ENCODE measurements around the gene MB21D2.
"Not testable (repeated sequence)": the region's sequence is repeated elsewhere in the genome, so short reads cannot be mapped to it uniquely, and the experiment has no call there.

MB21D2 gene, protein sequence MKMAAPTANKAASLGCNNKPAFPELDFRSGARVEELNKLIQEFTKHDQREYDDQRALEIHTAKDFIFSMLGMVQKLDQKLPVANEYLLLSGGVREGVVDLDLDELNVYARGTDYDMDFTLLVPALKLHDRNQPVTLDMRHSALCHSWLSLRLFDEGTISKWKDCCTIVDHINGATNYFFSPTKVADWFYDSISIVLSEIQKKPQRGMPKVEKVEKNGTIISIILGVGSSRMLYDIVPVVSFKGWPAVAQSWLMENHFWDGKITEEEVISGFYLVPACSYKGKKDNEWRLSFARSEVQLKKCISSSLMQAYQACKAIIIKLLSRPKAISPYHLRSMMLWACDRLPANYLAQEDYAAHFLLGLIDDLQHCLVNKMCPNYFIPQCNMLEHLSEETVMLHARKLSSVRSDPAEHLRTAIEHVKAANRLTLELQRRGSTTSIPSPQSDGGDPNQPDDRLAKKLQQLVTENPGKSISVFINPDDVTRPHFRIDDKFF

DNA sequence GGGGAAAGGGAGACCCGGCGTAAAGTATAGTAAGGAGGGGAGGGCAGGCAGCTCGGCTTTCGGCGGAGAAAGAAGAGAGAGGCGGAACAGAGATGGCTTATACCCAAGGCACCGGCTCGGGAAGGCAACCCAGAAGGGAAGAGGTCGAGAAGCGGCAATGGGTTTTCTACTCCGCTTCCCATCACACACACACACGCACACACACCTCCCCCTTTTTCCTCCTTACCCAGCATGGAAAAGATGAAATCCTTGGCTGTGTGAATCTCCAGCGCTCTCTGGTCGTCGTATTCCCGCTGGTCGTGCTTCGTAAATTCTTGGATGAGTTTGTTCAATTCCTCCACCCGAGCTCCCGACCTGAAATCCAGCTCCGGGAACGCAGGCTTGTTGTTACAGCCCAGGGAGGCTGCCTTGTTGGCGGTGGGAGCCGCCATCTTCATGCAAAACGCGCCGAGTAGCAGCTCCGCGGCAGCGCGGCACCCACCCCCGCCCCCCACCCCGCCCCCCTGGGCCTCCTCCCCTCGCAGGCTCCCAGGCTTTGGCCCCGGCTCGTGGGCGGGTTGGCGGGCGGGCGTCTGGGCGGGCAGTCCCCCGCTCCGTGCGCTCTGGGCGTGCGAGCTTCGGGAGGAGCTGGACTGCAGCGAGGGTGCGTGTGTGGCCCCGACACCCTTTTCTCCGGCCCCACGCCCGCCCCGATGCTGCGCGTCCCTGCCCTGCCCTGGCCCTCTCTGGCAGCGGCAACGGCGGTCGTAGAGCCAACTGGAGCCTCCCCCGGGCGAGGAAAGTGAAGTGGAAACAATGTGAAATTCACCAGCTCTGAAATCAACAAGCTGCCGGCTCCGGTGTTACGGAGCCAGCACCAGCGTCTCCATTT lies at the start of gene MB21D2:
MB21D2 (minus strand) TSS at position 453 of the 871 bp plus-strand sequence; CDS start at position 437, 16 bp downstream.
- no peak for DNase-seq (ENCODE audit: low read depth)

DNA sequence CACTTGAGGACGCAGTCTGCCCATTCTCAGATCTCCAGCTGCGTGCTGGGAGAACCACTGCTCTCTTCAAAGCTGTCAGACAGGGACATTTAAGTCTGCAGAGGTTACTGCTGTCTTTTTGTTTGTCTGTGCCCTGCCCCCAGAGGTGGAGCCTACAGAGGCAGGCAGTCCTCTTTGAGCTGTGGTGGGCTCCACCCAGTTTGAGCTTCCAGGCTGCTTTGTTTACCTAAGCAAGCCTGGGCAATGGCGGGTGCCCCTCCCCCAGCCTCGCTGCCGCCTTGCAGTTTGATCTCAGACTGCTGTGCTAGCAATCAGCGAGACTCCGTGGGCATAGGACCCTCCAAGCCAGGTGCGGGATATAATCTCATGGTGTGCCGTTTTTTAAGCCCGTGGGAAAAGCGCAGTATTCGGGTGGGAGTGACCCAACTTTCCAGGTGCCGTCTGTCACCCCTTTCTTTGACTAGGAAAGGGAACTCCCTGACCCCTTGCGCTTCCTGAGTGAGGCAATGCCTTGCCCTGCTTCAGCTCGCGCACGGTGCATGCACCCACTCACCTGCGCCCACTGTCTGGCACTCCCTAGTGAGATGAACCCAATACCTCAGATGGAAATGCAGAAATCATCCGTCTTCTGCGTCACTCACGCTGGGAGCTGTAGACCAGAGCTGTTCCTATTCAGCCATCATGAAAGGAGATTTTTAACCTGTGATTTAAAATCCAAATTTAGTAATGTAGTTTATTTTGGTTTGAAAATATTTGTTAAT lies 47.5 kb upstream of the MB21D2 start:
- DNase-seq (ENCODE audit: low read depth), result not testable (repeated sequence)

DNA sequence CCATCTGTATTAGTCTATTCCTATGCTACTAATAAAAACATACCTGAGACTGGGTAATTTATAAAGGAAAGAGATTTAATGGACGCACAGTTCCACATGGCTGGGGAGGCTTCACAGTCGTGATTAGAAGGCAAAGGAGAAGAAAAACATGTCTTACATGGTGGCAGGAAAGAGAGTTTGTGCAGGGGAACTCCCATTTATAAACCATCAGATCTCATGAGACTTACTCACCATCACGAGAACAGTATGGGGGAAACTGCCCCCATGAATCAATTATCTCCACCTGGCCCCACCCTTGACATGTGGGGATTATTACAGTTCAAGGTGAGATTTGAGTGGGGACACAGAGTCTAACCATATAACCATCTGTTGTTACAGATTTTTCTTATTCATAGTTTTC lies 42.1 kb upstream of the MB21D2 start:
- DNase-seq (ENCODE audit: low read depth), result no peak

DNA sequence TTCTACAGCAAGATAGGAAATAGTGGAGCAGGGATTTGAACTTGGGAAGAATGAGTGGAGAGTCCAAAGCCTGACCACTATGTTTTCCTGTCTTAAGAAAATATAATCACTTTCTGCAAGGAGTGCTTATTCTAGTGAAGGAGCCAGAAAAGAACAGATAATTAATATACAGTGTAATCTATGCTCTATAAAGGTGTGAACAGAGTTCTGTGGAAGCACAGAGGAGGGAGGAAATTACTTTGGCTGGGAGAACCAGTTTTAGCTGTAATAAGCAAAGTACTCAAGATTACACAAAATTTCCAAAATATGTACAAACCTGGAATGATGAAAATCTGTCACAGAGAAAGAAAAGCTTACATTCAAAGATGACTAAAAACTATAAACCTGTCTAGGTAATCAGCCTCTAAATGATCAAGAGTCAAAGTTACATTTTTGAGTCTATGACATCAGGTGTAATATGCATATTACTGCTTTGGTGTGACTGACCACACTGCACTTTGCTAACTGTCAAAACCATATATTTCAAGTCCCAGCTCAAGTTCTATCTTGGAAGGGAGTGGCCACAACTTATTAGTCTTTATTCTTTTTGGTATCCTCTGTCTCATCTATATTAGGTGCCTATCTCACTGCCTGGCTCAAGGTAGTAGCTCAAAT lies 40.7 kb upstream of the MB21D2 start:
- DNase-seq (ENCODE audit: low read depth), result no peak

DNA sequence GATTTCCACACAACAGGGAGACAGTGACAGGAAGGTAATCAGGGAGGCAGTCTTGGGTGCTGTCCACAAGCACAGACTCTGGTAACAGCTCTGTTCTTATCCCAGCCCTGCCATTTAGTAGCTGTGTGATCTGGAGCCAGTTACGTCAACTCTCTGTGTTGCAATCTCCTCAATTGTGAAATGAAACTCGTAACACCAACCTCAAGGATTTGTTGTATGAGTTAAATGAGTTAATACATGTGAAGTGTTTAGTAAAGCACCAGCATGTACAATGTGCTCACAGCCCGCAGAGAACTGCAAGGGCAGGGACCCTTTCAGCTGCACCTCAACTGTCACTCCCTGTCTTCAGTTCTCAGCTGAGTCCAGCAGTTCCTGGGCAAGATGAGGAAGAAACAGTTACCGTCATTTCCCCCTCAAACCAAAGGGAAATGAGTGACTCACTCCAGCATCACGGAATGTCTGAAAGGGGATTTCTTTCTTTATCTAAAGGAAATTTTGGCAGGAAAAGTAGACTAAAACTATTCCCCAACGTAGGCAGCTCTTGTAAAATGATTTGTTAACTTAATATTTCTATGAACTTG lies 39.9 kb upstream of the MB21D2 start:
- no peak for DNase-seq (ENCODE audit: low read depth)

DNA sequence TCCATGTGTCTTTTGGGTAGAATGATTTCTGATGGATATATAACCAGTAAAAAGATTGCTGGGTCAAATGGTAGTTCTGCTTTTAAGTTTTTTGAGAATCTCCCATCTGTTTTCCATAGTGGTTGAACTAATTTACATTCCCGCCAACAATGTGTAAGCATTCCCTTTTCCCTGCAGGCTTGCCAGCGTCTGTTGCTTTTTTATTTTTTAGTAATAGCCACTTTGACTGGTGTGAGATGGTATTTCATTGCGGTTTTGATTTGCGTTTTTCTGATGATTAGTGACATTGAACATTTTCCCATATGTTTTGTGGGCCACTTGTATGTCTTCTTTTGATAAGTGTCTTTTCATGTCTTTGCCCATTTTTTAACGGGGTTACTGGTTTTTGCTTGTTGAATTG lies 36.3 kb upstream of the MB21D2 start:
- no peak for DNase-seq (ENCODE audit: low read depth)

DNA sequence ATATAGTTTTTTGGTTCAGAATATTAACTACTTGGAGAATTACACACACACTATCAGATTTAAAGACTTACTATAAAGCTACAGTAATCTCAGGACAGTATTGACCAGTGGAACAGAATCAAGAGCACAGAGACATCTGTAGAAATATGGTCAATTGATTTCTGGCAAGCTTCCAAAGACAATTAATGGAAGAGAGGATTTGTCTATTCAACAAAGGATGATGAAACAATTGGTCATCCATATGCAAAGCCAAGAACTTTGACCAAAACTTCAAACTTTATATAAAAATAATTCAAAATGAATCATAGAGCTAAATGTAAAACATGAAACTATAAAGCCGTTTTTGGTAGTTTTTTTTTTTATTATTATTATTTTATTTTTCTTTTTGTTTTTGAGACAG lies 29.8 kb upstream of the MB21D2 start:
- no peak for DNase-seq (ENCODE audit: low read depth)

DNA sequence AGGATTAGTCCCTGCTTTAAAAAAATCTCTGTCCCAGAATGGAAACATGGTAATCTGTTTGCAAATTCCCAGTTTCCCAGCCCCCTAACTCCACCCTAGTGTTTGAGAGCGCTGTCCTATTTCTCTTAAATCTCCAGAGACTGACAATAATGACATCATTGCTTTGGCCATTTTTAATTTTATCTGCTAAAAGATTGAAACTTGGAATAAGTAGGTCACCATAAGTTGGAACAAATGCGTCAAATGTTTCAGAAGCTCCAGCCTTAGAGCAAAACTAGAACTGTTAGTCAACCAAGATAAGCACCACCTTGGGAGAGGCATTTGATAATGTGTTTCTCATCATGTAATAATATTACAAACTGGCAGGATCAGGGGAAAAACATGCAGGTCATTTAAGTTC lies 25.7 kb upstream of the MB21D2 start:
- DNase-seq (ENCODE audit: low read depth), result no peak

DNA sequence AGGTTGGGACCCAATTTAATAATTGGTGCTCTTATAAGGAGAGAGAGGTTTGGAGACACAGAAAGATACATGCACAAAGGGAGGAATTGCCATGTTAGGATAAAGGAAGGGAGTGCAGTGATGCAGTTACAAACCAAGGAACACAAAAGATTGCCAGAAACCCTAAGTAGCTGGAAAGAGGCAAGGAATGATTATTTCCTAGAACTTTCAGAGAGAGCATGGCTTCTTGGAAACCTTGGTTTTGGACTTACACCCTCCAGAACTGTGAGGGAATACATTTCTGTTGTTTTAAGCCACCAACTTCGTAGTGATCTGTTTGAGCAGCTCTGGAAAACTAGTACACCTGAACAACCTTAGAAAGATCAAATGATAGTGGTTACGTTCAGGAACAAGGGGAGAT lies 25.0 kb upstream of the MB21D2 start:
- no peak for DNase-seq (ENCODE audit: low read depth)

DNA sequence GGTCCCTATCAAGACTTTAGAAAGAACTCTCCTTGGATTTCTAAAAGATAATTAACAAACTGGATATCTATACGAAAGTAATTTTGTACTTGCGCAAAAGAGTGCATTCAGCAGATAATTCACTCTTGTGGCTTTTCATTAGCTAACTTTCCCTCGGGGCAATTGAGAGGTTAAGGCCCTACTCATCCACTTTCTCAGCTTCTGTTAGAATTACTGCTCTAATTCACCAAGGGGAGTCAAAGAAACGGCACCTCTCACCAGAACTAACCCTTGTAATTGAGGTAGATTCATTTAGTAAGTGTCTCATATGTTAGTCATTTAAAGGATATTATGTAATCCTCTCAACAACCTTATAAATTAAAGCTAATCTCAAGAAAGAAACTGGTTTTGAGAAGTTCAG lies 22.5 kb upstream of the MB21D2 start:
- no peak for DNase-seq (ENCODE audit: low read depth)

DNA sequence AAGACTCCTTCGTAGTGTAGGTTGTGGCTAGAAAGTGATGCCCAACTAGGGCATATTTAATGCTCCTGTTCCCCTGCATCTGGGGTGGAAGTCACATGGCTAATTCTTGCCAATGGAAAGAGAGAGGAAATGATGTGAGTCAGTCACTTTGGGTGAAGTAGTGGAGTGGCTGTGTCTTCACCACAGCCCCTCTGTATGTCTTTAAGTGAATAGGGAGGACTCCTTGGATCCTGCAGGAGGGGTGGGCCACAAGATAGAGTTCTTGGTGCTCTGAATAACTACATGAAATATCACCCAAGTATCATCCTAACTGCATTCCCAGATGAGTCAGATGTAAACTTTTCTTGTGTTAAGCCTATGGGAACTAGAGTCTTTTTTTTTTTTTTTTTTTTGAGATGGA lies 17.8 kb upstream of the MB21D2 start:
- no peak for DNase-seq (ENCODE audit: low read depth)

DNA sequence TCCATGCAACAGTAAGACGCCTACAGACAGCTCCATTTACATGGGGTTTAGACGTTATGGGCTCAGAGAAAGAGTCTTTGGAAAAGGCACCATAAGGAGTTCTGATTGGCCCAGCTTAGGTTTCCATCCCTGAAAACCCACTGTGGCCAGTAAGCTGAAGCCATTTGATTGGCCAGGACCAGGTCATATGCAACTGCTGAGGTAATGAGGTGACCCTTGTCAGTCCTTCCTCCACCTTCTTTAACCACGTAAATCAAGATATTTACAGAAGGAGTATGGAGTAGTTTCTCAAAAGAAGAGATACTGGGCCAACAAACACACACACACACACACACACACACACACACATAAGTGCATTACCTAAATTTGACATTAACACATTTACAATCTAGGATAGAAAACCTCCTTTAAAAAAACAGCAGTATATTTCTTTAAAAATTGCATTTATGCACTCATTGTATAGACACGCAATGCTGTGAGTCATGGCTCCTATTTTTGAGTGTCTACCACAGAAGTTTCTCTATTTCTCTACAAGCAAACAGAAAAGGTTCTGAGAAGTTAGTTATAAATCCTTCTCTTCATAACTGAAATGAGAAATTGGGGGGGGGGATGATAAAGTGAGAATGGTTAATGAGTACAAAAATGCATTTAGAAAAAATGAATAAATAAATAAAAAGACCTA lies 16.3 kb upstream of the MB21D2 start:
- no peak for DNase-seq (ENCODE audit: low read depth)

DNA sequence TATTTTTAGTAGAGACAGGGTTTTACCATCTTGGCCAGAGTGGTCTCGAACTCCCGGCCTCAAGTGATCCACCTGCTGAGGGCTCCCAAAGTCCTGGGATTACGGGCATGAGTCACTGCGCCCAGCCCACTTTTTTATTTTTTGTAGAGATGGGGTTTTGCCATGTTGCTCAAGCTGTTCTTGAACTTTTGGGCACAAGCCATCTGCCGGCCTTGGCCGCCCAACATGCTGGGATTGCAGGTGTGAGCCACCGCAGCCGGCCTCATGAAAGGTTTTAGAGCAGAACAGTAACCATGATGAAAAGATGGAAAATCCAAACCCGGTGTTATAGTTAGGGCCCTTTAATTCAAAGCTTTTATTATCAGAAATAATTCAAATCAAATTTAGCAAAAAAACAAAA lies 15.6 kb upstream of the MB21D2 start:
- no peak for DNase-seq (ENCODE audit: low read depth)

DNA sequence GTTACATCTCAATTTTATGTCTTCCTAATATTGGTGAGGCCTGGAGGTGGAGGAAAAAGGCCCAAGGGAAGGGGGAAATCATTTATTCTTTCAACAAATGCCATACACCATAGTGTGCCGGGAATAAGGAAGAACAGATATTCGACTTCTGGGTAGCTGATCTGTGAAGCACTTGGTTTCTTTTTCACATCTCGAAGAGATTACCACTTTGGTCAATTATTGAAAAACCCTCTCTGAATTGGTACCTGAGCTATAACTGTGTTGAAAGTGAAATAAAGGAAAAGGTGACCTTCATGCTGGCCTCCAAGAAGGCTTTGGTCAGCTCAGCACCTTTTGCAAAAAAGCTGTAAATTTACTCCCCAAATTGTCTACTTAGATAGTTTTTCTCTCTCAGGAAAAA lies 14.2 kb upstream of the MB21D2 start:
- no peak for DNase-seq (ENCODE audit: low read depth)

DNA sequence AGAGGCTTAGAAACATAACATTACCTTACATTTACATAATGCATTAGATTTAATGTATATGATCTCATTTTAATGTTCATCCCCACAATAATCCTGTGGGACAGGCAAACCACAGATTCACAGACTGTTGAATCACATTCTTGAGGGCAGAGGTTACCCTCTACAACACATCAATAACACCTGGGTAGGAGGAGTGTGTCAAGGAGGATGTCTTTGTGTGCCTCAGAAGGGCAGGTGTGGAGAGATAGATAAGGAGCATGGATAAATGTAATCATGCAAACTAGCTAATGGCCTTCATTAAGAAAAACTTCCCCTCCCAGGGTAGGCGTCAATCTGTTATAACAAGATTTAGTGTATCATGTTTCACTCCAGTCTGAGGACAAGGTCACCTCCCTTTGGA lies 12.9 kb upstream of the MB21D2 start:
- no peak for DNase-seq (ENCODE audit: low read depth)

DNA sequence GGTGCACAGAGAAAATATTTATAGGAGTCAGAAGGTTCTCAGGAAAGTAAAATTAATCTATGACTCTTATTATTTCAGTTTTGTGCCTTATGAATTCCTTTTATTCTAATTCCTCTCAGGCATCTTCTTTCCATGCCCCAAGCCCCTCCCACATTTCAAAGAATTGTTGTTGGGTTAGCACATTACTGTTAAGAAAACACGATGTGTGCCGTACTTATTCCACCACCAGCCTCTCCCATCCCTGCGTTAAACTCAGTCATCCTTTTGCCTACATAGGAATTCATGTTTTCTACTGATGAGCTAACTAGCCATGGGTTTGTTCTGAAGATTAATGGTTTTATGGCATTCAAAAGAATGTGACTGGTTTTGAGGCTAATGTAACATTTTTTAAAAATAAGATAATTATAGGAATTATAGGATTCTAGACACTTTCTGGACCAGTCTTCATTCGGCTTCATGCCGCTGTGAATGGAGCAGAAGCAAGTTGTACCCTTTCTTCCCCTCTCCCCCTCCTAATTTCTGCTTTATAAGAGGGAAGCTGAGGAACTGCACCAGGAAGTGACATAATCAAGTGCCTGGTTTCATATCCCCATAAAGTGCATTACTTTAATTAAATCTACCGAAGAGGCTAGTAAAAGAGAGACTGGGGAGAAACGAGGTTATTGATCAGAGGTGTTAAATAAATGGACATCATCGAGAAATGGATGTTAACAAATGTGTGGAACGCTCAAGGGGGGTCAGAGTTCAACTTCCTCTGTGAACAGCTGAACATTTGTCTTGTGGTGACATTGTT lies 12.3 kb upstream of the MB21D2 start:
- no peak for DNase-seq (ENCODE audit: low read depth)

DNA sequence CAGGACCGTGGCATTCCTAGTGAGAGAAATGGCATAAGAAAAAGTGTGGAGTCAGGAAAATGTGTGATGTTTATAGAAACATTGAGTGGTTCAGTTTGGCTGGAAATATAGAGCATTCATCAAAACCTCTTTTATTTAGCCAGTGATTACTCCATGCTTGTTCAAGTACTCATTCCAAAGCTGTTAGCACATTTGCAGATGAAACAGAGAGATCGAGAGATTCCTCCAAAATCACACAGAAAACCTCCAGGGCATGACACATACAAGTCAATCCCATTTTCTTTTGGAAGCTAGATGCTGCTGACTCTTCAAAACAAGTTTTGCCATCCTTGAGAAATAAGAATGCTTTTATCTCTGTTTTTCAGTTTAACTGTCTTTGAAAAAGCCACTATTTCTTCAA lies 11.5 kb upstream of the MB21D2 start:
- DNase-seq (ENCODE audit: low read depth), result no peak

DNA sequence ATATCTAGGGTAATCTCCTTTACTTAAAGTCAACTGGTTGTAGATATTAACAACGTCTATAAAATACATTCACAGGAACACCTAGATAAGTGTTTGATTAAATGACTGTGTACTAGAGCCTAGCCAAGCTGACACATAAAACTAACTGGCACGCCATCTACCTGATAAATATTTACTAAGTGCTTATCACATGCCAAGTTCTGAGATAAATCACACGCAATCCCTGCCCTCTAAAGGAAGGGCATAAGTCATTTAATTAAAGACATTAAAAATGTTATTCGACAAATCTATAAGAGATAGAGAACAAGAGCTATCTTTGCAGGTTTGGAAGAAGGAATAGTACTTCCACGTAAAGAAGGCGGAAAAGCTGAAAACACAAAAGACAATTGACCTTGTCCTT lies 11.1 kb upstream of the MB21D2 start:
- DNase-seq (ENCODE audit: low read depth), result no peak

DNA sequence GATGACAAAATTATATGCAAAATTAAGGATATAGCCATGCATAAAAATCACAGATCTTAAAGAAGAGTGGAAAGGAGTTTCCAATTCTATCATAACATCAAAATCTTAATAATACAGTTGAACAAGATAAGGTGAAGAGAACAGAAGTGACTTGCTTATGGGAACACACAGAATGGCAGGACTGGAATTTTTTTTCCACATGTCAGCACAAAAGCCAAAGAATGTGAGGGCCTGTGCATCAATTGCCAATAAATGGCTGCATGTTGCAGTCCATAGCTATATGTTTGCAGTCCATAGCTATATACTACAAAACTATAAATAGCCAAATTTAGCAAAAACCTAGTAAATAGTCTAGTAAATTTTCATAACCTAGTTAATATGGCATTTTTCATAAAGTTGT lies 10.4 kb upstream of the MB21D2 start:
- no peak for DNase-seq (ENCODE audit: low read depth)

DNA sequence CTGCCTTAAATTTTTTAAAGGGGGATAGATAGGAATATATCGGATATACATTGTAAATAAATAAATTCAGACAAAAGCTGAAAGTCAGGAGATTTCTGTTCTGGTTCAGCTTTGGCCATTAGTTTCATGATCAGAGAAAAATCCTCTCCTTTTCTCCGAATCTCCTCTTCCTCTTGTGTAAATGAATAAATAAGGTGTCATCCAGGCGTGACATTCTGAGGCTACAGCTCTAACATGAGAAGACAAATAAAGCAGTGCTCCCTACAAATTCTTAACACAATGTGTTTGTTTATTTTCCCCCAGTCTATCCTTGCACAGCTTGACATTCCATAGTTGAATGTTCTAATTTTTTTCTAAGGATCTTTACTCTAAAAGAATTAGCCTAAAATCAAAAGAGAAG lies 9.4 kb upstream of the MB21D2 start:
- no peak for DNase-seq (ENCODE audit: low read depth)
